Activated CD8-positive, alpha-beta memory T cell treated with anti-CD3 and anti-CD28 coated beads, Interleukin-2, amount 50 U/mL, for 24 hours (primary cell): ENCODE results near the gene CETP.
"Not testable (repeated sequence)": the region's sequence is repeated elsewhere in the genome, so short reads cannot be mapped to it uniquely, and the experiment has no call there.

Experiments
- DNase-seq: peaks from one replicate; pipeline ENCODE4 v3.0.0-alpha.2; 2020; ENCODE audit errors: extremely low read depth

CETP gene

GRCh38 chr16:56980792-56981724 lies 19.3 kb downstream of the CETP start:
- DNase-seq = no peak

GRCh38 chr16:56981729-56982271 lies 20.1 kb downstream of the CETP start:
- no peak for DNase-seq

GRCh38 chr16:56982695-56983094 lies 20.9 kb downstream of the CETP start:
- no peak for DNase-seq

GRCh38 chr16:56983211-56983751 lies 21.5 kb downstream of the CETP start:
- DNase-seq = no peak

GRCh38 chr16:56984639-56985038 lies 22.9 kb downstream of the CETP start:
- no peak for DNase-seq

GRCh38 chr16:56985288-56985961 lies 23.7 kb downstream of the CETP start:
- no peak for DNase-seq

- DNase-seq = no peak
These were observed 24.2 kb downstream of the CETP start for GRCh38 chr16:56985962-56986360.

- no peak for DNase-seq
These were observed 24.6 kb downstream of the CETP start for GRCh38 chr16:56986361-56986760.

GRCh38 chr16:56986908-56987307 lies 25.2 kb downstream of the CETP start:
- DNase-seq = not testable (repeated sequence)

GRCh38 chr16:56987692-56988091 lies 25.9 kb downstream of the CETP start:
- DNase-seq = no peak

GRCh38 chr16:56988161-56988947 lies 26.6 kb downstream of the CETP start:
- DNase-seq = no peak

- peak; percentile 75 for DNase-seq
These were observed 27.5 kb downstream of the CETP start, which contains the start of gene NLRC5 for GRCh38 chr16:56988948-56989945. TSS of gene NLRC5 (plus strand) at chr16:56989557. CDS start at chr16:57020713, 31,156 bp downstream.

- DNase-seq = no peak
These were observed 28.2 kb downstream of the CETP start for GRCh38 chr16:56989988-56990387.

- DNase-seq = no peak
These were observed 28.9 kb downstream of the CETP start for GRCh38 chr16:56990407-56991286.

GRCh38 chr16:56992431-56992830 lies 30.7 kb downstream of the CETP start:
- not testable (repeated sequence) for DNase-seq

- DNase-seq = no peak
These were observed 31.5 kb downstream of the CETP start for GRCh38 chr16:56993204-56993603.

- no peak for DNase-seq
These were observed 32.6 kb downstream of the CETP start for GRCh38 chr16:56994311-56994710.

GRCh38 chr16:56995136-56995805 lies 33.5 kb downstream of the CETP start:
- DNase-seq = no peak

- no peak for DNase-seq
These were observed 35.5 kb downstream of the CETP start for GRCh38 chr16:56997264-56997663.
